Ishikawa (cell line): ENCODE measurements around the gene NFYC.

Experiments used
- CEBPB ChIP-seq: IDR thresholded peaks from 2 replicates; pipeline ENCODE4 v1.6.1; 2012
- CREB1 ChIP-seq: IDR thresholded peaks from 2 replicates; pipeline ENCODE4 v1.6.1; 2012; ENCODE audit warnings: low read depth
- EGR1 ChIP-seq: IDR thresholded peaks from 2 replicates; pipeline ENCODE4 v1.6.1; 2012
- EP300 ChIP-seq: IDR thresholded peaks from 2 replicates; pipeline ENCODE4 v1.6.1; 2012; ENCODE audit warnings: borderline replicate concordance
- FOXM1 ChIP-seq: IDR thresholded peaks from 2 replicates; pipeline ENCODE4 v1.6.1; 2012; ENCODE audit warnings: low read depth, borderline replicate concordance
- MAX ChIP-seq: IDR thresholded peaks from 2 replicates; pipeline ENCODE4 v1.6.1; 2012
- RAD21 ChIP-seq: IDR thresholded peaks from 2 replicates; pipeline ENCODE4 v1.6.1; 2012; ENCODE audit warnings: low read depth
- TAF1 ChIP-seq: IDR thresholded peaks from 2 replicates; pipeline ENCODE4 v1.6.1; 2012; ENCODE audit warnings: low read depth, mild to moderate bottlenecking
- TEAD4 ChIP-seq: IDR thresholded peaks from 2 replicates; pipeline ENCODE4 v1.6.1; 2012
- USF1 ChIP-seq: IDR thresholded peaks from 2 replicates; pipeline ENCODE4 v1.6.1; 2012

GRCh38 chr1:40773748-40774265 is 82.3 kb downstream of the NFYC start:
- TF ChIP-seq EP300 = no peak
- no peak for TF ChIP-seq MAX
- TF ChIP-seq TAF1 = no peak
- TF ChIP-seq USF1 = no peak
- TF ChIP-seq CREB1 = no peak
- TF ChIP-seq FOXM1 = no peak
- no peak for TF ChIP-seq RAD21
- TF ChIP-seq CEBPB = no peak
- no peak for TF ChIP-seq TEAD4
- no peak for TF ChIP-seq EGR1
